Transverse colon (tissue), 4 donors: ENCODE measurements around the gene TRAF3. TPM values are rescaled to one million over a fixed set of nuclear protein-coding genes. Genes with fewer than 3 reads are reported as not detected.

Experiments
- DNase-seq: peaks from one replicate; pipeline ENCODE4 v3.0.0-alpha.2; 2019
- H3K27ac ChIP-seq, 4 donors: fragments of 200-600 bp; sonication (generic); 2 replicates each; pipeline ENCODE4 v1.5.1; 2016 to 2018; ENCODE audit warnings: inconsistent platforms in 4 of 4
- H3K27me3 ChIP-seq: fragments of 200-600 bp; sonication (generic); 2 replicates; pipeline ENCODE4 v1.5.1; 2017; ENCODE audit warnings: inconsistent platforms
- H3K36me3 ChIP-seq, 4 donors: fragments of 200-600 bp; sonication (generic); 2 replicates each; pipeline ENCODE4 v1.5.1; 2017 to 2019; ENCODE audit warnings: inconsistent platforms in 4 of 4
- H3K4me1 ChIP-seq, 4 donors: fragments of 200-600 bp; sonication (generic); 2 replicates each; pipeline ENCODE4 v1.5.1; 2017 to 2020; ENCODE audit warnings: inconsistent platforms in 4 of 4
- H3K4me3 ChIP-seq, 4 donors: fragments of 200-600 bp; sonication (generic); 1 replicate in 1 of 4; 2 replicates in 3 of 4; pipeline versions ENCODE4 v1.5.1 to v1.6.1; 2017 to 2019; ENCODE audit warnings: inconsistent platforms in 4 of 4
- H3K9me3 ChIP-seq, 2 donors: fragments of 200-600 bp; sonication (generic); 2 replicates each; pipeline ENCODE4 v1.5.1; 2017 to 2019; ENCODE audit warnings: inconsistent platforms in 2 of 2
- EP300 ChIP-seq: sonication (generic); formaldehyde crosslinking; IDR thresholded peaks from one replicate; pipeline ENCODE4 v1.6.1; 2017; ENCODE audit warnings: antibody characterized with exemption, low read depth
- POLR2A ChIP-seq: fragments of 450-650 bp; IDR thresholded peaks from one replicate; pipeline ENCODE4 v1.6.1; 2016; ENCODE audit warnings: antibody characterized with exemption, mild to moderate bottlenecking, moderate library complexity
- POLR2AphosphoS5 ChIP-seq, 3 donors: sonication (generic); formaldehyde crosslinking; IDR thresholded peaks; one replicate each; pipeline ENCODE4 v1.6.1; 2016; ENCODE audit warnings: antibody characterized with exemption in 3 of 3
- WGBS, 2 donors: methylation state at CpG; one replicate each; pipeline ENCODE4 v1.1.5; 2018; ENCODE audit warnings: low coverage in 1 of 2; 5-methylcytosine and 5-hydroxymethylcytosine counted together
- in situ Hi-C, 4 donors: fragments of 200-750 bp; cut with MboI; loops; one replicate each; pipeline versions ENCODE4 v1.15.0 to v1.15.1; 2017; ENCODE audit warnings: low sequenced_read_pairs in 3 of 4, low pct_ligation_motif_present in 1 of 4, low pct_unique_long_range_greater_than_20kb in 1 of 4
- intact Hi-C: fragments of 100-400 bp; cut with DNase I; formaldehyde crosslinking; loops from one replicate; pipeline ENCODE4 v1.15.1; 2023; ENCODE audit warnings: low total_unique reads
- total RNA-seq, 4 donors: library from RNA; depleted of rRNA; stranded (reverse); fragments of >200 nt; gene quantifications; one replicate each; pipeline ENCODE4 v1.1.0, GENCODE V29; 2016
- TF ChIP-seq, protein P1 (sequence below), 5 experiments: fragments of 200-600 bp in 3 of 5; fragments of 450-650 bp in 2 of 5; sonication (generic) in 3 of 5; IDR thresholded peaks; 1 replicate in 2 of 5; 2 replicates in 3 of 5; pipeline ENCODE4 v1.5.1; 2016 to 2017; ENCODE audit warnings: antibody characterized with exemption in 5 of 5, inconsistent platforms in 3 of 5, mild to moderate bottlenecking in 2 of 5, moderate library complexity in 1 of 5

The TRAF3 gene
- total RNA-seq, 4 donors from 2014 or later: 18.7 to 28.9 (median 25.0) TPM

DNA sequence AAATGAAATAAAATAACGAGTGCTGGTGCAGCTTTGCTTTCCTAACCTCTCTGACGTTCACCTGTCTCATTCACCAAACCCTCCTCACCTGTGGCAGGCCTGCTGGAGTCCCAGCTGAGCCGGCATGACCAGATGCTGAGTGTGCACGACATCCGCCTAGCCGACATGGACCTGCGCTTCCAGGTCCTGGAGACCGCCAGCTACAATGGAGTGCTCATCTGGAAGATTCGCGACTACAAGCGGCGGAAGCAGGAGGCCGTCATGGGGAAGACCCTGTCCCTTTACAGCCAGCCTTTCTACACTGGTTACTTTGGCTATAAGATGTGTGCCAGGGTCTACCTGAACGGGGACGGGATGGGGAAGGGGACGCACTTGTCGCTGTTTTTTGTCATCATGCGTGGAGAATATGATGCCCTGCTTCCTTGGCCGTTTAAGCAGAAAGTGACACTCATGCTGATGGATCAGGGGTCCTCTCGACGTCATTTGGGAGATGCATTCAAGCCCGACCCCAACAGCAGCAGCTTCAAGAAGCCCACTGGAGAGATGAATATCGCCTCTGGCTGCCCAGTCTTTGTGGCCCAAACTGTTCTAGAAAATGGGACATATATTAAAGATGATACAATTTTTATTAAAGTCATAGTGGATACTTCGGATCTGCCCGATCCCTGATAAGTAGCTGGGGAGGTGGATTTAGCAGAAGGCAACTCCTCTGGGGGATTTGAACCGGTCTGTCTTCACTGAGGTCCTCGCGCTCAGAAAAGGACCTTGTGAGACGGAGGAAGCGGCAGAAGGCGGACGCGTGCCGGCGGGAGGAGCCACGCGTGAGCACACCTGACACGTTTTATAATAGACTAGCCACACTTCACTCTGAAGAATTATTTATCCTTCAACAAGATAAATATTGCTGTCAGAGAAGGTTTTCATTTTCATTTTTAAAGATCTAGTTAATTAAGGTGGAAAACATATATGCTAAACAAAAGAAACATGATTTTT lies 128.2 kb downstream of the TRAF3 start:
- DNase-seq: no peak
- H3K4me1 ChIP-seq: no peaks in the 10 kb centered on the region
- H3K9me3 ChIP-seq: no peaks in the 10 kb centered on the region
- WGBS, 2 donors: 95 to 98% methylated on average over 10 to 38 of the region's 38 CpGs
- H3K27me3 ChIP-seq: no peaks in the 10 kb centered on the region
- no peak overlapping the region for H3K27ac ChIP-seq
- no peaks in the 10 kb centered on the region for H3K36me3 ChIP-seq
- intact Hi-C loops (no loop called here), in situ Hi-C loops (loop anchor here in 3 of 4 donors (25.0 kb wide), 2 partner anchors 143 to 218 kb away; no protein-coding TSS in a partner anchor)
- H3K4me3 ChIP-seq: no peak overlapping the region
- TF ChIP-seq POLR2AphosphoS5 (IDR thresholded peaks at IDR 0.05) (no peak), POLR2A (no peak), EP300 (no peak)
- TF ChIP-seq, protein P1, sequence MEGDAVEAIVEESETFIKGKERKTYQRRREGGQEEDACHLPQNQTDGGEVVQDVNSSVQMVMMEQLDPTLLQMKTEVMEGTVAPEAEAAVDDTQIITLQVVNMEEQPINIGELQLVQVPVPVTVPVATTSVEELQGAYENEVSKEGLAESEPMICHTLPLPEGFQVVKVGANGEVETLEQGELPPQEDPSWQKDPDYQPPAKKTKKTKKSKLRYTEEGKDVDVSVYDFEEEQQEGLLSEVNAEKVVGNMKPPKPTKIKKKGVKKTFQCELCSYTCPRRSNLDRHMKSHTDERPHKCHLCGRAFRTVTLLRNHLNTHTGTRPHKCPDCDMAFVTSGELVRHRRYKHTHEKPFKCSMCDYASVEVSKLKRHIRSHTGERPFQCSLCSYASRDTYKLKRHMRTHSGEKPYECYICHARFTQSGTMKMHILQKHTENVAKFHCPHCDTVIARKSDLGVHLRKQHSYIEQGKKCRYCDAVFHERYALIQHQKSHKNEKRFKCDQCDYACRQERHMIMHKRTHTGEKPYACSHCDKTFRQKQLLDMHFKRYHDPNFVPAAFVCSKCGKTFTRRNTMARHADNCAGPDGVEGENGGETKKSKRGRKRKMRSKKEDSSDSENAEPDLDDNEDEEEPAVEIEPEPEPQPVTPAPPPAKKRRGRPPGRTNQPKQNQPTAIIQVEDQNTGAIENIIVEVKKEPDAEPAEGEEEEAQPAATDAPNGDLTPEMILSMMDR (IDR thresholded peaks at IDR 0.05): no peak

- Histone ChIP-seq H3K4me1 (no peaks in the 10 kb centered on the region), H3K4me3 (no peak overlapping the region), H3K36me3 (no peaks in the 10 kb centered on the region), H3K9me3 (no peaks in the 10 kb centered on the region), H3K27me3 (no peaks in the 10 kb centered on the region), H3K27ac (no peak overlapping the region)
- TF ChIP-seq POLR2AphosphoS5 (IDR thresholded peaks at IDR 0.05) (no peak), EP300 (no peak), POLR2A (no peak)
- TF ChIP-seq, protein P1 (IDR thresholded peaks at IDR 0.05): no peak
- WGBS, 2 donors: 96 to 97% methylated on average over 10 to 30 of the region's 30 CpGs
- no peak for DNase-seq
- intact Hi-C loops: no loop called here
- in situ Hi-C loops: loop anchor here in 3 of 4 donors (25.0 kb wide), 2 partner anchors 144 to 219 kb away; no protein-coding TSS in a partner anchor
Observed at GRCh38 chr14:102906616-102907302, 129.5 kb downstream of the TRAF3 start.

- no peaks in the 10 kb centered on the region for H3K36me3 ChIP-seq
- no peak overlapping the region for H3K27ac ChIP-seq
Observed at GRCh38 chr14:102907303-102907844, 130.1 kb downstream of the TRAF3 start.

More at GRCh38 chr14:102907303-102907844, 130.1 kb downstream of the TRAF3 start:
- no peak for DNase-seq
- no peak overlapping the region for H3K4me3 ChIP-seq
- H3K4me1 ChIP-seq: no peaks in the 10 kb centered on the region
- H3K27me3 ChIP-seq: no peaks in the 10 kb centered on the region
- TF ChIP-seq EP300: no peak
- TF ChIP-seq POLR2A: no peak
- TF ChIP-seq, protein P1 (IDR thresholded peaks at IDR 0.05): no peak
- TF ChIP-seq POLR2AphosphoS5 (IDR thresholded peaks at IDR 0.05): no peak
- no peaks in the 10 kb centered on the region for H3K9me3 ChIP-seq
- in situ Hi-C loops (loop anchor here in 3 of 4 donors (25.0 kb wide), 2 partner anchors 145 to 220 kb away; no protein-coding TSS in a partner anchor), intact Hi-C loops (no loop called here)
- 89% methylated on average over 23 of the region's 33 CpGs; no CpG with 5 or more reads in 1 of the 2 donors for WGBS, 2 donors
